HG03097 (cell line): Measurements from ENCODE around the gene FCRL3.
"Not testable (repeated sequence)": the region's sequence is repeated elsewhere in the genome, so short reads cannot be mapped to it uniquely, and the experiment has no call there.

Experiments
- ATAC-seq: cut with Tn5 transposase; IDR thresholded peaks from one replicate; pipeline ENCODE4 v1.9.1; 2021; ENCODE audit not compliant: unreplicated experiment, low FRiP score

Gene FCRL3

GRCh38 chr1:157700732-157701131, at the start of gene FCRL3:
Gene FCRL3, minus strand, starts transcription at chr1:157700769. Its CDS starts 280 bp downstream, at chr1:157700489.
- no peak for ATAC-seq

GRCh38 chr1:157748262-157748817, 47.8 kb upstream of the FCRL3 start:
- ATAC-seq, result no peak

GRCh38 chr1:157739229-157739901, 38.8 kb upstream of the FCRL3 start:
- ATAC-seq, result no peak

- not testable (repeated sequence) for ATAC-seq
Observed at GRCh38 chr1:157735991-157736390, 35.4 kb upstream of the FCRL3 start.

GRCh38 chr1:157734321-157734720, 33.8 kb upstream of the FCRL3 start:
- ATAC-seq, result no peak

GRCh38 chr1:157732755-157733154, 32.2 kb upstream of the FCRL3 start:
- no peak for ATAC-seq

- no peak for ATAC-seq
Observed at GRCh38 chr1:157725221-157725577, 24.6 kb upstream of the FCRL3 start.

GRCh38 chr1:157724537-157725220, 24.1 kb upstream of the FCRL3 start:
- ATAC-seq, result no peak

- no peak for ATAC-seq
Observed at GRCh38 chr1:157723157-157723556, 22.6 kb upstream of the FCRL3 start.

GRCh38 chr1:157721985-157722384, 21.4 kb upstream of the FCRL3 start:
- no peak for ATAC-seq

GRCh38 chr1:157715736-157716135, 15.2 kb upstream of the FCRL3 start:
- no peak for ATAC-seq

- no peak for ATAC-seq
Observed at GRCh38 chr1:157711802-157712201, 11.2 kb upstream of the FCRL3 start.

- no peak for ATAC-seq
Observed at GRCh38 chr1:157704878-157705277, 4.3 kb upstream of the FCRL3 start.

GRCh38 chr1:157703981-157704380, 3.4 kb upstream of the FCRL3 start:
- no peak for ATAC-seq

GRCh38 chr1:157702308-157702825, 1.8 kb upstream of the FCRL3 start:
- no peak for ATAC-seq

- no peak for ATAC-seq
Observed at GRCh38 chr1:157700305-157700704, 264 bp downstream of the FCRL3 start.

GRCh38 chr1:157697781-157698569, 2.6 kb downstream of the FCRL3 start:
- no peak for ATAC-seq

GRCh38 chr1:157696966-157697628, 3.5 kb downstream of the FCRL3 start:
- ATAC-seq, result no peak

GRCh38 chr1:157695417-157695816, 5.2 kb downstream of the FCRL3 start:
- ATAC-seq, result no peak

- no peak for ATAC-seq
Observed at GRCh38 chr1:157691285-157691920, 9.2 kb downstream of the FCRL3 start.
